T follicular helper cell (primary cell): ENCODE data around the gene TRABD2B.

Source experiments
- DNase-seq: peaks from one replicate; pipeline ENCODE4 v3.0.0-alpha.2; 2020; ENCODE audit warnings: low read depth

The TRABD2B gene

GRCh38 chr1:47875831-47876586 lies 121.2 kb downstream of the TRABD2B start:
- DNase-seq, result no peak

GRCh38 chr1:47875036-47875435 lies 122.1 kb downstream of the TRABD2B start:
- no peak for DNase-seq

DNA sequence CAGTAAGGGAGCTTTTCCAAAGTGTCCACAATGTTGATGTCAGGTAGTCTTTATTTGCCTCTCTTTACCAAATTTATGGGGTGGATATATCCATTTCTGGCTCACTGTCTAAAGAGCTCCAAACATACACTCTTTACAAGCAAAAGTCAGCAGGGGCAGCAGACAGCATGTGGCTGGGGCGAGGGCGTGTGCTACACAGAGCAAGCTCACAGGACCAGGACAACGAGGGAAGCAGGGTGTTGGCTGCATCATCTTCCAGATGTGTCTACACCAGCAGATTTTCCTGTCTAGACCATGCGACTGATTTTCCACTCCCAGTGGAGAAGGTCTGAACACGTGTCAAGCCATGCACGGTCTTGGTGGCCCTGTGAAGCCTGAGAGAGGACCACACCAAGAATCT lies 123.8 kb downstream of the TRABD2B start:
- DNase-seq, result no peak

- no peak for DNase-seq
Measured at GRCh38 chr1:47872886-47873285, 124.3 kb downstream of the TRABD2B start.

DNA sequence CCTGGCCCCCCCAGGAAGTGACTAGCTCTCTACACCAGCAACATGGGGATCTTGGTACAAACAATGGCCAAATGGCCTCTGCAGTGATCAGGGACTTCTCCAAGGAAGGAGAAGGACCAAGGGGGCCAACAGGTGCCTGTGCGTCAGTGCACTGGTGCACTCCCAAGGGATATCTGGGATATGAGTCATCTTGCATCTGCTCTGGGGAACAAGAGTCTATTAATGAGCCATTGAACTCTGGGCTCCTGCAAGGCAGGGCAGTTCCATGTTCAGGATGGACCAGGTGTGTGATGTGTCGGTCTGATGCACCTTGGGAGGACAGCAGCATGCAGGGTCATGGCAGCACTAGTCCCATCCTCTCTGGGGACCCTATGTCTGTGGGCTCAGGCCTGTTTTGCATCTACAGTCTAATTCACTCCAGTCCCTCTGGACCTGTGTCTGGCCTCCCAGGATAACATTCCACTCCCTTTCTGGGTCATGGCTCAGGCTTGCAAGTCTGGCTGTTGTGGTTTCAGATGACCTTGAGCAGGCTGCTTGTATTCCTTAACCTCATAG lies 125.3 kb downstream of the TRABD2B start:
- DNase-seq, result no peak

DNA sequence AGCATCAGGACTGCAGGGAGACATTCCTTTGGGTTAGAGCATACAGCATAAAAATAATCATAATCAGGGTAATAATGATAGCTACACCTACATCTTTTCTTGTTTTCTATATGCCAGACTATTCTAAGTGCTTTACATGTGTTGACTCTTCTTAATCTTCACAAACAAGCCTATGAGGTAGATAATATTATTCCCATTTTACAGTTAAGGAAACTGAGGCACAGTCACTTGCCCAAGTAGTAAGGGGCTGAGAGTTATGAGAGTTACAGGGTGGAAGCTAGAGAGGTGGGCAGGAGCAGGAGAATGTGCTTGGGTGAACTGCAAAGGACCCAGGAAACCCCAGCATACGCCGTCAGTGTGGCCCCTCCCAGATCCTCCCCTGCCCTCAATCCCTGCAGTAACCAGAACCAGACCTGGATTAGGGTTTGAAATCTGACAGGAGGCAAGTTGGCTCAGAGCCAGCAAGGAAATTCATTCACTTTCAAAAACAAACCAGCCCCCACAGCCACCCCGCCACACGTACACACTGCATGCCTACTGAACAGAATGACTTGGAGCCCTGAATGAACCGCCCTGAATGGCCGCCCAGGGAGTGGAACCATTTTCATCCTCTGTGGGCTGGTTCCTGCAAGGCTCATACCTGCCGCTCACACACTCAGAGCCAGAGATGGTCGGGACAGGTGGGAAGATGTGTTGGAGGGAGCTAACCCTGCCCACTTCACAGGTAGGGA lies 126.1 kb downstream of the TRABD2B start:
- DNase-seq, result no peak

DNA sequence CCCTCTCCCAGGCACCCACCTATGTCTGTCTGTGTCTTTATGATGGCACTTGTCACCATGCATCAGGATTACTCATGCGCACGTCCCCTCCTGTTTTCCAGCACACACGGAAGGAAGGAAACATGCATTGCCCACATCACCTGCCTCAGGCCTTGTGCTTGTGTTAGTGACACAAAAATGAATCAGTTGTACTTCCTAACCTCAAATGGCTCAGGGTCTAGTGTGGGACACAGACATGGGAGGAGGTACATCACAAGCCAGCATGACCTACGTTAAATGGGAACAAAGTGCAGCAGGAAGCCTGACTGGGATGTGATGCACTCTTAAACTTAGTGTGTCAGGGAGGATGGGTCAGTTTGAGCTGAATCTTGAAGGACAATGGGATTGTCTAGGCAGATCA lies 126.7 kb downstream of the TRABD2B start:
- no peak for DNase-seq

- no peak for DNase-seq
Measured at GRCh38 chr1:47868348-47868676, 128.9 kb downstream of the TRABD2B start.

GRCh38 chr1:47867438-47868347 lies 129.5 kb downstream of the TRABD2B start:
- no peak for DNase-seq

DNA sequence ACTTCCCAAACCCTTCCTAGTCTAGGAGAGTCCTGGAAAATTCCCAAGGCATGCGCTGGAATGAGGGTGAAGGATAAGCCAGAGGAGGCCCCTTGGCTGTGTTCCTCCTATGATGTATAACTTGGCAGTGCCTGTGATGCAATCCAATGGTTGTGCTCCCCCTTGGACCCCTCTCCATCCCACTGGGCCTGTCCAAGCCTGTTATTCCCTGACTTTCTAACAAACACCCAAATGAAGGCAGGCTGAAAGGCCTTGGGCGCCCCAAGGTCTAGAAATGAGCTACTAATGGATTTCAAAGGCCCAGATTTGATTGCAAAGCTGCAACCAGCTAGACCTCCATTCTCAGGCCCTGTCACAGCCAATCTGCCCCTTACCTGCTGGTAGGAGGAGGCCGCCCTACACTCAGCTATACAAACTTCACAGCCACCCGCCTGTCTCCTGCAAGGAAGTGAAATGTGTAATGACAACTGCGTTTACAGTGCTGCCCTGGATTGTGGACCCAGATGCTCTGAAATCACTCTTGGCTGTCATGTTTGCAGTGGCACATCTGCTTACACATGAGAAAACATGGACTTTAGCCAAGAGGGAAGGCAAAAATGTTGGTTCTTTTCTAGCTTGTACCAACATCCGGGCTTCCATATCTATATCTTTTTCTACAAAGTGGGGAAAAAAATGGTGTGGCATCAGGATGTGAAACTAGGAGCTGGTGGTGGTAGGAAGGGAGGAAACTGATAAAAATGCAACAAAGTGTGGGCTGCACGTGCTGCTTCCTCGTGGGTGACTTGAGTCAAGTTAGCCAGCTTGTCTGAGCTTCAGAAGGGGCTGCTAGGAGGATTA lies 130.4 kb downstream of the TRABD2B start:
- DNase-seq, result no peak

GRCh38 chr1:47865881-47866535 lies 131.2 kb downstream of the TRABD2B start:
- DNase-seq, result no peak

- no peak for DNase-seq
Measured at GRCh38 chr1:47859092-47859743, 138.0 kb downstream of the TRABD2B start.

DNA sequence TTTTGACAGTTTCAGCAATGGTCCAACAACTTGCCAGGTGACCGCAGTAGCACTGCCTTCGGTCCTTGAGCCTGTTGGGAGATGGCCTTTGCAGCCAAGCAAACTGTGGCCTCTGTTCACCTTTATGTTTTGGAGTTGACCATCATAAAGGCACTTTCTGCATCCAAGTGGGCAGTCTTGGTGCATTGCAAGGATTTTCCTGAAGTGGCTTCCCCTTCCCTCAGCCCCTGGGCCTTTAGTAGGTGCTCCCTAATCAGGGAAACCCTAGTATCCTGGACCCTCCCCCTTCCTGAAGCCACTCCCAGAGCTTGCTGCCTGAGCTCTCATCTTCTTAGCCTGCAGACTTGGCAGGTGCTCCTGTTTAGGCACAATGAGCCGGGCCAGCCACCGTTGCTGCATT lies 140.2 kb downstream of the TRABD2B start:
- DNase-seq, result no peak

DNA sequence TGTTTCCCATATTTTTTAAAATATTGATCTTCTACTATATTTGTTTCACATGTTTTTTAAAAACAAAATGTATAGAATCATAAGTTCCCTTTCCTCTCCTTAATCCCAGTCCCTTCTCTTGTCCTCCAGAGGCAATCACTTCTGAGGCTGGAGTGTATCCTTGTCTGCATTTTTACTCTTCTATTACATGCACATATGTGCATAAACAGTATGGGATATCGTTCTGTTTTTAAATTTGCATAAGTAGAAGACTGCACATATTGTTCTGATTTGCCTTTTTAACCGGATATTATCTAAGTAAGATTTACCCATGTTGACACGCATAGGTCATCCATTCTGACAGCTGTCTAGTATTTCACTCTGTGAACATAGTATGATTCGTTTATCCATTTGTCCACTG lies 142.0 kb downstream of the TRABD2B start:
- DNase-seq, result no peak

DNA sequence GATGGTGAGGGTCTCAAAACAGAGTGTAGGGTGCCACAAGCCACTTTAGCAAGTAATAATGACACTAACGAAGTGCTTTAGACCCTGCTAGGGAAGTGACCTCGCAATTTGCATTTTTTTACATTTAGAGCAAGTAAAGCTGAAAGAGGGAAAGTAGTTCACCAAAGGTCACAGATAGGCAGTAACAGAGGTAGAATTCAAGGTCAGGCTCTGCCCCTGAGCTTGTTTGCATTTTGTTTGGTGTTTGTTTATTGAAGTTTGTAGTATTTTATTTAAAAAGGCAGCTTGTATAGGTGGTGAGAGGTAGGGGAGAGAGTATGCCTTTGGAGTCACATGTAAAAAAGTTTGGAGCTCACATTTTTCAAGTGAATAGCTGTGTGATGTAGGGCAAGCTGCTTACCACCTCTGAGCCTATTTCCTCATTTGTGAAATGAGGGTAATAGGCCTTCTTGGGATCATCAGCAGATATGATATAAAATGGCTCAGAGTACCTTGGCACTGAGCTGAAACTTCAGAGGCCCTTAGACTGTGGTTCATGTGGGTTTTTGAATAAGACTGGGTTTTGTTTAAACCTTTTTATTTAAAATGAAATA lies 142.5 kb downstream of the TRABD2B start:
- DNase-seq, result no peak

- DNase-seq, result no peak
Measured at GRCh38 chr1:47853852-47854251, 143.3 kb downstream of the TRABD2B start.

DNA sequence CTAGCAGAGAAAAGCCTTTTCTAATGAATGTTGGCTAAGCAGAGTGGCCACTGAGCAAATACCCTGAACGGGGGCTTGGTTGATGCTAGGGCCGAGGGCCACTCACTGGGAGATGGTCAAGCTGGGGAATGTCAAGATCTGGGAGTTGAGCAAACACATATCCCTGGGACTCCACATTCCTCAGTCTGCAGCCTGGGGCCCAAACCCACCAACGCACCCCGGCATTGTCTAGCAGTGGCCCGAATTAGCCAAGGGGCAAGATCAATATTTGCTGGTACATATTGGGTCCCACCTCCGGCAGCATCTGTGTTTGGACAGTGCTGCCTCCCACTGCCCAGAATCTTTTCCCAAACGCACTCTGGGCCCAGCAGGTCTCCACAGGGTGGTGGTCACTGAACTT lies 144.1 kb downstream of the TRABD2B start:
- no peak for DNase-seq

DNA sequence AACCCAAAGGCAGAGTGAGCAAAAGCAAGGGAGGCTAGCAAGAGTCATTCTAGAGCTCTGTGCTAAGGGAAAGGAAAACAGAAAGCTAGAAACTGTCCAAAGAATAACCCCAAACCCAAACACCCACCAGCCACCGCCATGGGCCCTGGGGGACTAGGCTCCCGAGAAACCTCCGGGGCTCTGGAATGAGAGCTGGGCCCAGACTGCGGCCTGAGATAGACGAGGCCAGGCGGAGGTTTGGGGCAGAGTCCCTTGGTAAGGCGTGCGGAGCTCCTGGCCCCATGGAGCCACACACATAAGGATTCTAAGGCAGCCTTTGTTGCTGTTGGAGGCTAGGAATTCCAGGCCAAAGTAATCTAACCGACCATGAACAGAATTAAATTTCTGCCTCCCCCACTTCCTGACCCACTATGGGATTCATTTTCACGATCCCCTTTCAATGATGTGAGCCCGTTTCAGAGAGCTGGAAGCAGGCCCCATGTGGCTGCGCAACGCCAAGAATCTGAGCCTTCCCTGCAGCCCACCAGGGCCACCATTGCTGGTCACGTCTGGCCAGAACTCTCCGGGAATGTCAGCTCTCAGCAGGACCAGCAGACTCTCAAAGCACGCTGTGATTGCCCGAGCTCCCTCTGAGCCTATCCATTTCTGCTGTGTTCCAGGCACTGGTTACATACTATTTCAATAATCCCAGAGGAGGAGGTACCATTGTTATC lies 145.0 kb downstream of the TRABD2B start:
- no peak for DNase-seq

DNA sequence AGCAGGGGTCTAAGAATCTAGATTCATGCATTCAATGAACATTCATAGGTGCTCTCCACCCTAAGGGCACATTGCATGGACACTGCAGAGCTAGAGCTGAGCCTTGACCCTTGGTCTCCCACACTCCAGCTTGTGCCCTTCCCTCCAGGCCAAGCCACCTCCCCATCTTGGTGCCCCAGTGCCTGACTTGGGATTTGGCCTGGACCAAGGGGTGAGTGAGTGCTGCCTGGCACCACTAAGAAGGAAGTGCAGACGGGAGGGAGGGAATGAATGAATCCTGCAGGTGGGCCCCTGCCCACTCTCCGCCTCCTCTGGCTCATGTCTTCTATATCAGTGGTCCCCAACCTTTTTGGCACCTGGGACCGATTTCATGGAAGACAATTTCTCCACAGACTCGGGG lies 146.7 kb downstream of the TRABD2B start:
- no peak for DNase-seq
